Lower leg skin (tissue), 3 donors: ENCODE measurements around the gene C5AR1.

Source experiments
- CTCF ChIP-seq, 3 donors: fragments of 450-650 bp; IDR thresholded peaks; one replicate each; pipeline ENCODE4 v1.5.1; 2016; ENCODE audit warnings: antibody characterized with exemption in 3 of 3, mild to moderate bottlenecking in 3 of 3, moderate library complexity in 2 of 3
- POLR2A ChIP-seq, 2 donors: fragments of 450-650 bp; IDR thresholded peaks; one replicate each; pipeline ENCODE4 v1.6.1; 2016 to 2017; ENCODE audit warnings: antibody characterized with exemption in 2 of 2, mild to moderate bottlenecking in 1 of 2, moderate library complexity in 1 of 2

- TF ChIP-seq CTCF (IDR thresholded peaks at IDR 0.05) (no peak), POLR2A (IDR thresholded peaks at IDR 0.05) (no peak)
These were observed 12.0 kb downstream of the C5AR1 start for GRCh38 chr19:47321630-47322029.
